Peyer's patch (tissue), 4 donors: ENCODE measurements around the gene SLC46A3. TPM values are rescaled to one million over a fixed set of nuclear protein-coding genes. Genes with fewer than 3 reads are reported as not detected.
A peak's percentile ranks its signal among the peaks of the same experiment; 100 is the strongest.

Source experiments
- DNase-seq, 3 donors: peaks; one replicate each; pipeline ENCODE4 v3.0.0-alpha.2; 2017 to 2019
- H3K27ac ChIP-seq, 4 donors: fragments of 200-600 bp; sonication (generic); one replicate each; pipeline ENCODE4 v1.5.1; 2016 to 2019
- H3K27me3 ChIP-seq, 2 donors: fragments of 200-600 bp; sonication (generic); one replicate each; pipeline ENCODE4 v1.5.1; 2019
- H3K36me3 ChIP-seq, 3 donors: fragments of 200-600 bp; sonication (generic); one replicate each; pipeline ENCODE4 v1.5.1; 2016 to 2019
- H3K4me1 ChIP-seq, 4 donors: fragments of 200-600 bp; sonication (generic); one replicate each; pipeline ENCODE4 v1.5.1; 2016 to 2019
- H3K4me3 ChIP-seq, 4 donors: fragments of 200-600 bp; sonication (generic); 1 replicate in 3 of 4; 2 replicates in 1 of 4; pipeline ENCODE4 v1.5.1; 2016 to 2019; ENCODE audit warnings: mild to moderate bottlenecking in 1 of 4
- H3K9me3 ChIP-seq, 4 donors: fragments of 200-600 bp; sonication (generic); one replicate each; pipeline ENCODE4 v1.5.1; 2016 to 2019; ENCODE audit warnings: mild to moderate bottlenecking in 1 of 4
- POLR2A ChIP-seq, 2 donors: fragments of 450-650 bp; IDR thresholded peaks; one replicate each; pipeline ENCODE4 v1.5.1; 2017; ENCODE audit warnings: antibody characterized with exemption in 2 of 2, mild to moderate bottlenecking in 2 of 2, moderate library complexity in 2 of 2
- total RNA-seq, 4 donors: library from RNA; depleted of rRNA; stranded (reverse); fragments of >200 nt; gene quantifications; one replicate each; pipeline ENCODE4 v1.1.0, GENCODE V29; 2016
- TF ChIP-seq, protein P1 (sequence below), 6 experiments: fragments of 450-650 bp in 4 of 6; fragments of 200-600 bp in 2 of 6; sonication (generic) in 1 of 6; IDR thresholded peaks; one replicate each; pipeline ENCODE4 v1.5.1; 2017 to 2019; ENCODE audit warnings: antibody characterized with exemption in 6 of 6, mild to moderate bottlenecking in 3 of 6, moderate library complexity in 1 of 6

The SLC46A3 gene
- total RNA-seq = 100 to 1,000 TPM in 2 of 4 donors, 10 to 100 TPM in 2; 10.7 to 198 (median 105) TPM

GRCh38 chr13:28718543-28719226 is at the start of gene SLC46A3:
TSS of gene SLC46A3 (minus strand) at chr13:28718970. CDS start at chr13:28717998, 972 bp downstream.
- Histone ChIP-seq H3K4me3 (peak within 1 kb of the TSS; percentile 74 to 88 (median 80)), H3K27ac (peak within 1 kb of the TSS; percentile 90 to 98 (median 94))
- peak; percentile 90 to 91 for TF ChIP-seq POLR2A (IDR thresholded peaks at IDR 0.05)
- TF ChIP-seq, protein P1, sequence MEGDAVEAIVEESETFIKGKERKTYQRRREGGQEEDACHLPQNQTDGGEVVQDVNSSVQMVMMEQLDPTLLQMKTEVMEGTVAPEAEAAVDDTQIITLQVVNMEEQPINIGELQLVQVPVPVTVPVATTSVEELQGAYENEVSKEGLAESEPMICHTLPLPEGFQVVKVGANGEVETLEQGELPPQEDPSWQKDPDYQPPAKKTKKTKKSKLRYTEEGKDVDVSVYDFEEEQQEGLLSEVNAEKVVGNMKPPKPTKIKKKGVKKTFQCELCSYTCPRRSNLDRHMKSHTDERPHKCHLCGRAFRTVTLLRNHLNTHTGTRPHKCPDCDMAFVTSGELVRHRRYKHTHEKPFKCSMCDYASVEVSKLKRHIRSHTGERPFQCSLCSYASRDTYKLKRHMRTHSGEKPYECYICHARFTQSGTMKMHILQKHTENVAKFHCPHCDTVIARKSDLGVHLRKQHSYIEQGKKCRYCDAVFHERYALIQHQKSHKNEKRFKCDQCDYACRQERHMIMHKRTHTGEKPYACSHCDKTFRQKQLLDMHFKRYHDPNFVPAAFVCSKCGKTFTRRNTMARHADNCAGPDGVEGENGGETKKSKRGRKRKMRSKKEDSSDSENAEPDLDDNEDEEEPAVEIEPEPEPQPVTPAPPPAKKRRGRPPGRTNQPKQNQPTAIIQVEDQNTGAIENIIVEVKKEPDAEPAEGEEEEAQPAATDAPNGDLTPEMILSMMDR (IDR thresholded peaks at IDR 0.05) = peak in 4 of 6 experiments; percentile 2 to 34 (median 24)

GRCh38 chr13:28763887-28764286 is 45.1 kb upstream of the SLC46A3 start:
- Histone ChIP-seq H3K27me3 (no peaks in the 10 kb centered on the region), H3K4me1 (no peaks in the 10 kb centered on the region), H3K9me3 (peaks cover 0 to 3% (median 0%) of the 10 kb centered on the region in 4 donors), H3K27ac (no peak overlapping the region), H3K4me3 (no peak overlapping the region), H3K36me3 (no peaks in the 10 kb centered on the region)
- DNase-seq = no peak
- TF ChIP-seq, protein P1 (IDR thresholded peaks at IDR 0.05) = no peak
- TF ChIP-seq POLR2A (IDR thresholded peaks at IDR 0.05) = no peak

More at GRCh38 chr13:28718543-28719226, at the start of gene SLC46A3:
- Histone ChIP-seq H3K27me3 (no peaks in the 10 kb centered on the region), H3K36me3 (no peaks in the 10 kb centered on the region), H3K4me1 (peaks cover 0 to 14% (median 0%) of the 10 kb centered on the region in 4 donors), H3K9me3 (no peaks in the 10 kb centered on the region)
- peak; percentile 96 to 99 (median 99) for DNase-seq

DNA sequence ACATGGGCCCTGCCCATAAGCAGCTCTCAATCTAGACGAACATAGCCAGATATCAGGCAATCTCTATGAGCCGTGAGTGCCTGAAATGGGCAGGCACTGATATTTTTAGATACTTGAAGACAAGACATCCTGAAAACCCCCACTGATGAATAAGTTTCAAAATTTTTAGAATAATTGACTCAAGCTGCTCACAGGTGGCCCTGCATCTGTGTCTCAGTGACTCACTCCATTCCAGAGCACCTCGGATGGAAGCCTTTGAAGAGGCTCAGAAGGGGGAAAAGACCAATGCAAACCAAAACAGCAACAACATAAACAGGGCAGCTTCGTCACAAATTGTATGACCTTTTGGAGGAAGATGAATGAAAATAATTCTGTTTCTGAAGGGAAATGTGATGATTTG is 42.8 kb upstream of the SLC46A3 start:
- H3K9me3 ChIP-seq = peaks cover 0 to 9% (median 0%) of the 10 kb centered on the region in 4 donors
- TF ChIP-seq, protein P1 (IDR thresholded peaks at IDR 0.05) = no peak
- no peak for TF ChIP-seq POLR2A (IDR thresholded peaks at IDR 0.05)
- H3K36me3 ChIP-seq = no peaks in the 10 kb centered on the region
- no peaks in the 10 kb centered on the region for H3K27me3 ChIP-seq
- no peak overlapping the region for H3K4me3 ChIP-seq
- no peaks in the 10 kb centered on the region for H3K4me1 ChIP-seq
- H3K27ac ChIP-seq = no peak overlapping the region
- no peak for DNase-seq

DNA sequence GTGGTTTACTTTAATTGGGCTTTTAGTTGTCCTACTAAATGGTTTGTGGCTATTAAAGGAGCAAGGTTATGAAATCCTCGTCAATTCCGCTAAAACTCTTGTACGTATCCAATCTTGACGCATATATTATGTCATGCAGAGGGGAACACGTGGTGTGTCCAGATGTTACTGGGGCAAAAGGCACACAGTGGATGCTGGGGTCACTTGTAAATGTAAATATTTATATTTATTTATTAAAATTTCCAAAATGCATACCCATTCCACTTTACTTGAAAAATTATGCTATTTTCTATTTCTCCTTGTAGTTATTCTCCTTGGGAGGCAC is 36.7 kb upstream of the SLC46A3 start:
- no peaks in the 10 kb centered on the region for H3K36me3 ChIP-seq
- peaks cover 0 to 9% (median 0%) of the 10 kb centered on the region in 4 donors for H3K9me3 ChIP-seq
- no peak for DNase-seq
- H3K27ac ChIP-seq = no peak overlapping the region
- TF ChIP-seq, protein P1 (IDR thresholded peaks at IDR 0.05) = no peak
- no peak for TF ChIP-seq POLR2A (IDR thresholded peaks at IDR 0.05)
- H3K4me3 ChIP-seq = no peak overlapping the region
- H3K4me1 ChIP-seq = peaks cover 0 to 6% (median 0%) of the 10 kb centered on the region in 4 donors
- no peaks in the 10 kb centered on the region for H3K27me3 ChIP-seq

DNA sequence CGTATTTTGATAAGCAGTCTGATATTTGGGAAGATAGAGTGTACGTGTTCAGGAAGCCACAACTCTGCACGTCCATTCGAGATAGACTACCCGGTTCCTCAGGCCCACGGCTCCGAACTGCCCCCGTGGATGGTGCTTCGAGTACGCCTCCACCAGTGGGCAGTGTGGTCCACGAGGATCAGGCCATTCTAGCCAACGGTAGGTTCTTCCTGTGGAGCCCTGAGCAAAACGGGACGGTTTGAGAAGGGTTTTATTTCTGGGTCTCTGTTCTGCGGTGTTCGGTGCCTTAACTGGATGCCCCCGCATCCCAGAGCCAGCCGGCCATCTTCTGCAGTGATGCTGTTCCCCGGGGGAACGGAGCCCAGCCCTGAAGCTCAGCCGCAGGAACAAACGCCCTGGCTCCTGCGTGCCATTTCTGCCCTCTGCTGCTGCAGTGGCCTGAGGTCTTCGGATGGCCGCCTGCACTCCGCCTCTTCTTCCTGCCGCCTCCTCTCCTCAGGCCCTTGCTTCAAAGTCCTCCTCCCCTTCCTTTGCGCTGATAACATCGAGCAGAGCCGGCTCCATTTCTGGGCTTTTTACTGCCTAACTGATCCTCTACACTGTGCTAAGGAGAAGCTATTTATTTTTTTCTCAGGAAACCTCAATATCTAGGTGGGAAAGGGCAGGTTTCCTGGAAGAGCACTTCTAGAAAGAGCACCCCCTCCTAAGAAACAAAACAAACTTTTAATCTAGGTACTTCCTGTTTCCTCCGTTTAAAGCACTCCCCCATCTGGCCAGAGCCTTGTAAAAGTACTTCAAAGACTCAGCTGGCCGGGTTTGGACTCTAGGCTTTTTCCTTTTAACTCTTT is 36.2 kb upstream of the SLC46A3 start:
- peak overlapping the region in 2 of 4 donors; percentile 58 to 60 for H3K27ac ChIP-seq
- DNase-seq = no peak
- H3K4me3 ChIP-seq = peak overlapping the region in 1 of 4 donors; percentile 10
- no peak for TF ChIP-seq POLR2A (IDR thresholded peaks at IDR 0.05)
- TF ChIP-seq, protein P1 (IDR thresholded peaks at IDR 0.05) = peak in 2 of 6 experiments; percentile 6 to 8
- H3K4me1 ChIP-seq = peaks cover 0 to 6% (median 0%) of the 10 kb centered on the region in 4 donors
- H3K9me3 ChIP-seq = peaks cover 0 to 9% (median 0%) of the 10 kb centered on the region in 4 donors
- H3K27me3 ChIP-seq = no peaks in the 10 kb centered on the region
- no peaks in the 10 kb centered on the region for H3K36me3 ChIP-seq
